ENCODE measurements around the gene DGKB.

DGKB gene

GRCh38 chr7:14233868-14234369 lies 668.6 kb downstream of the DGKB start:
- no peaks in the 10 kb centered on the region for H3K9me3 ChIP-seq (ENCODE audit: control insufficient read depth in 1 of 2, low read length in 2 of 2)
- H3K36me3 ChIP-seq (ENCODE audit: control insufficient read depth in 1 of 2, insufficient read depth in 2 of 2, low read length in 2 of 2): no peaks in the 10 kb centered on the region
- no peak overlapping the region for H3K4me3 ChIP-seq (ENCODE audit: low read depth in 1 of 2, low read length in 2 of 2)

GRCh38 chr7:14233076-14233867 lies 669.3 kb downstream of the DGKB start:
- H3K4me1 ChIP-seq (ENCODE audit: control insufficient read depth in 1 of 2, insufficient read depth in 2 of 2, low read length in 2 of 2): no peaks in the 10 kb centered on the region
- no peaks in the 10 kb centered on the region for H3K36me3 ChIP-seq (ENCODE audit: control insufficient read depth in 1 of 2, insufficient read depth in 2 of 2, low read length in 2 of 2)
- H3K4me3 ChIP-seq (ENCODE audit: low read depth in 1 of 2, low read length in 2 of 2): no peak overlapping the region
- no peak overlapping the region for H3K27ac ChIP-seq (ENCODE audit: low read length)
- H3K9me3 ChIP-seq (ENCODE audit: control insufficient read depth in 1 of 2, low read length in 2 of 2): no peaks in the 10 kb centered on the region
- no peaks in the 10 kb centered on the region for H3K27me3 ChIP-seq (ENCODE audit: low read depth, low read length)

More at GRCh38 chr7:14233868-14234369, 668.6 kb downstream of the DGKB start:
- Histone ChIP-seq H3K27me3 (ENCODE audit: low read depth, low read length) (no peaks in the 10 kb centered on the region), H3K4me1 (ENCODE audit: control insufficient read depth in 1 of 2, insufficient read depth in 2 of 2, low read length in 2 of 2) (no peaks in the 10 kb centered on the region), H3K27ac (ENCODE audit: low read length) (no peak overlapping the region)

GRCh38 chr7:14229047-14229446 lies 673.5 kb downstream of the DGKB start:
- Histone ChIP-seq H3K4me1 (ENCODE audit: control insufficient read depth in 1 of 2, insufficient read depth in 2 of 2, low read length in 2 of 2) (no peaks in the 10 kb centered on the region), H3K4me3 (ENCODE audit: low read depth in 1 of 2, low read length in 2 of 2) (no peak overlapping the region), H3K27me3 (ENCODE audit: low read depth, low read length) (no peaks in the 10 kb centered on the region), H3K9me3 (ENCODE audit: control insufficient read depth in 1 of 2, low read length in 2 of 2) (no peaks in the 10 kb centered on the region), H3K36me3 (ENCODE audit: control insufficient read depth in 1 of 2, insufficient read depth in 2 of 2, low read length in 2 of 2) (no peaks in the 10 kb centered on the region), H3K27ac (ENCODE audit: low read length) (no peak overlapping the region)

- Histone ChIP-seq H3K4me3 (ENCODE audit: low read depth in 1 of 2, low read length in 2 of 2) (no peak overlapping the region), H3K27ac (ENCODE audit: low read length) (no peak overlapping the region), H3K4me1 (ENCODE audit: control insufficient read depth in 1 of 2, insufficient read depth in 2 of 2, low read length in 2 of 2) (no peaks in the 10 kb centered on the region), H3K9me3 (ENCODE audit: control insufficient read depth in 1 of 2, low read length in 2 of 2) (no peaks in the 10 kb centered on the region), H3K36me3 (ENCODE audit: control insufficient read depth in 1 of 2, insufficient read depth in 2 of 2, low read length in 2 of 2) (no peaks in the 10 kb centered on the region), H3K27me3 (ENCODE audit: low read depth, low read length) (no peaks in the 10 kb centered on the region)
Measured at GRCh38 chr7:14228341-14228740, 674.2 kb downstream of the DGKB start.

- H3K27ac ChIP-seq (ENCODE audit: low read length): no peak overlapping the region
- H3K36me3 ChIP-seq (ENCODE audit: control insufficient read depth in 1 of 2, insufficient read depth in 2 of 2, low read length in 2 of 2): no peaks in the 10 kb centered on the region
- H3K4me1 ChIP-seq (ENCODE audit: control insufficient read depth in 1 of 2, insufficient read depth in 2 of 2, low read length in 2 of 2): no peaks in the 10 kb centered on the region
Measured at GRCh38 chr7:14226126-14226525, 676.4 kb downstream of the DGKB start.

GRCh38 chr7:14219125-14219524 lies 683.4 kb downstream of the DGKB start:
- H3K4me3 ChIP-seq (ENCODE audit: low read depth in 1 of 2, low read length in 2 of 2): no peak overlapping the region
- H3K36me3 ChIP-seq (ENCODE audit: control insufficient read depth in 1 of 2, insufficient read depth in 2 of 2, low read length in 2 of 2): no peaks in the 10 kb centered on the region
- no peaks in the 10 kb centered on the region for H3K9me3 ChIP-seq (ENCODE audit: control insufficient read depth in 1 of 2, low read length in 2 of 2)
- no peaks in the 10 kb centered on the region for H3K27me3 ChIP-seq (ENCODE audit: low read depth, low read length)
- no peaks in the 10 kb centered on the region for H3K4me1 ChIP-seq (ENCODE audit: control insufficient read depth in 1 of 2, insufficient read depth in 2 of 2, low read length in 2 of 2)
- no peak overlapping the region for H3K27ac ChIP-seq (ENCODE audit: low read length)

More at GRCh38 chr7:14226126-14226525, 676.4 kb downstream of the DGKB start:
- no peaks in the 10 kb centered on the region for H3K27me3 ChIP-seq (ENCODE audit: low read depth, low read length)
- H3K9me3 ChIP-seq (ENCODE audit: control insufficient read depth in 1 of 2, low read length in 2 of 2): no peaks in the 10 kb centered on the region
- no peak overlapping the region for H3K4me3 ChIP-seq (ENCODE audit: low read depth in 1 of 2, low read length in 2 of 2)

GRCh38 chr7:14218338-14218737 lies 684.2 kb downstream of the DGKB start:
- no peaks in the 10 kb centered on the region for H3K27me3 ChIP-seq (ENCODE audit: low read depth, low read length)
- no peaks in the 10 kb centered on the region for H3K36me3 ChIP-seq (ENCODE audit: control insufficient read depth in 1 of 2, insufficient read depth in 2 of 2, low read length in 2 of 2)
- H3K27ac ChIP-seq (ENCODE audit: low read length): no peak overlapping the region
- H3K4me3 ChIP-seq (ENCODE audit: low read depth in 1 of 2, low read length in 2 of 2): no peak overlapping the region
- H3K4me1 ChIP-seq (ENCODE audit: control insufficient read depth in 1 of 2, insufficient read depth in 2 of 2, low read length in 2 of 2): no peaks in the 10 kb centered on the region
- no peaks in the 10 kb centered on the region for H3K9me3 ChIP-seq (ENCODE audit: control insufficient read depth in 1 of 2, low read length in 2 of 2)

- no peak overlapping the region for H3K27ac ChIP-seq (ENCODE audit: low read length)
- no peaks in the 10 kb centered on the region for H3K36me3 ChIP-seq (ENCODE audit: control insufficient read depth in 1 of 2, insufficient read depth in 2 of 2, low read length in 2 of 2)
- no peak overlapping the region for H3K4me3 ChIP-seq (ENCODE audit: low read depth in 1 of 2, low read length in 2 of 2)
- H3K27me3 ChIP-seq (ENCODE audit: low read depth, low read length): no peaks in the 10 kb centered on the region
- no peaks in the 10 kb centered on the region for H3K4me1 ChIP-seq (ENCODE audit: control insufficient read depth in 1 of 2, insufficient read depth in 2 of 2, low read length in 2 of 2)
- H3K9me3 ChIP-seq (ENCODE audit: control insufficient read depth in 1 of 2, low read length in 2 of 2): no peaks in the 10 kb centered on the region
Measured at GRCh38 chr7:14209896-14210484, 692.6 kb downstream of the DGKB start.

- H3K9me3 ChIP-seq (ENCODE audit: control insufficient read depth in 1 of 2, low read length in 2 of 2): no peaks in the 10 kb centered on the region
- H3K4me1 ChIP-seq (ENCODE audit: control insufficient read depth in 1 of 2, insufficient read depth in 2 of 2, low read length in 2 of 2): no peaks in the 10 kb centered on the region
- no peaks in the 10 kb centered on the region for H3K36me3 ChIP-seq (ENCODE audit: control insufficient read depth in 1 of 2, insufficient read depth in 2 of 2, low read length in 2 of 2)
- H3K4me3 ChIP-seq (ENCODE audit: low read depth in 1 of 2, low read length in 2 of 2): no peak overlapping the region
- no peak overlapping the region for H3K27ac ChIP-seq (ENCODE audit: low read length)
- no peaks in the 10 kb centered on the region for H3K27me3 ChIP-seq (ENCODE audit: low read depth, low read length)
Measured at GRCh38 chr7:14207711-14208110, 694.8 kb downstream of the DGKB start.

GRCh38 chr7:14207138-14207537 lies 695.4 kb downstream of the DGKB start:
- no peak overlapping the region for H3K4me3 ChIP-seq (ENCODE audit: low read depth in 1 of 2, low read length in 2 of 2)
- no peaks in the 10 kb centered on the region for H3K36me3 ChIP-seq (ENCODE audit: control insufficient read depth in 1 of 2, insufficient read depth in 2 of 2, low read length in 2 of 2)
- no peaks in the 10 kb centered on the region for H3K27me3 ChIP-seq (ENCODE audit: low read depth, low read length)
- no peaks in the 10 kb centered on the region for H3K9me3 ChIP-seq (ENCODE audit: control insufficient read depth in 1 of 2, low read length in 2 of 2)
- H3K27ac ChIP-seq (ENCODE audit: low read length): no peak overlapping the region
- H3K4me1 ChIP-seq (ENCODE audit: control insufficient read depth in 1 of 2, insufficient read depth in 2 of 2, low read length in 2 of 2): no peaks in the 10 kb centered on the region

GRCh38 chr7:14206121-14206520 lies 696.4 kb downstream of the DGKB start:
- Histone ChIP-seq H3K27me3 (ENCODE audit: low read depth, low read length) (no peaks in the 10 kb centered on the region), H3K36me3 (ENCODE audit: control insufficient read depth in 1 of 2, insufficient read depth in 2 of 2, low read length in 2 of 2) (no peaks in the 10 kb centered on the region), H3K4me1 (ENCODE audit: control insufficient read depth in 1 of 2, insufficient read depth in 2 of 2, low read length in 2 of 2) (no peaks in the 10 kb centered on the region), H3K9me3 (ENCODE audit: control insufficient read depth in 1 of 2, low read length in 2 of 2) (no peaks in the 10 kb centered on the region), H3K4me3 (ENCODE audit: low read depth in 1 of 2, low read length in 2 of 2) (no peak overlapping the region), H3K27ac (ENCODE audit: low read length) (no peak overlapping the region)

All from muscle layer of duodenum (tissue), 2 donors.